ENCODE results near the gene DNM3.

DNM3 gene

GRCh38 chr1:172252958-172253357 lies 411.7 kb downstream of the DNM3 start:
- no peak for DNase-seq

GRCh38 chr1:172254521-172255222 lies 413.4 kb downstream of the DNM3 start:
- DNase-seq: peak; percentile 5

DNA sequence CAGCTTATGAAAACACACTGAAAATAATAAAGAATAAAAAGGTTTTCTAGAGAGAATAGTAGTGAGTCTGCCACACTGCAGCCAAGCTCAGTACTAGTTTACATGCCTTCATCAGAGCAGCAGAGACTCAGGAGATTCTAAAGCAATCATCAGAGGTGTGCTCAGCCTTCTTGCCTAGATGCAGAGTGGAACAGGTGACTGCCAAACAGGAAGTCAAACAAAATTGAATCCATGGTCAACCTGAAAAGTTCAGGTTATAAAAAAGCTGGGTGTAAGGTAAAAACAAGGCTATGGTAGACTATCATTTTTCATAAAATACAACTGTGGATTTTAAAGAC lies 413.9 kb downstream of the DNM3 start:
- DNase-seq: no peak

DNA sequence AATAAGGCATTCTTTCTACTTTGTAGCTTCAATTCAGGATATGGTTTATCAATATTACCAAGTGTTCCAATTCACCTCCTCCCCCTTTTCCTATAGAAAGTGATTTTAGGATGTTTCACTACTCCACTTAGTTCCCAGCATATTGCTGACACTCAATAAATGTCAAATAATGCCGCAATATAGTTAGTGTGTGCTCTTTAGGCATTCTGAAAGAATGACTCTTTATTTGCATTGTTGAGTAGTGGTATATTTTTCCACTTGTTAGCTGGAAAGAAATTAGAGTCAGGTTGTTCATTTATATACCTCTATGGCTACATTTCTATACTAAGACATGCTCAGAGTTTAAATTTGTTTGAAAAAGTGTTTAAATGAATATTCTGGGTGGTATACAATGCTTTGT lies 424.6 kb downstream of the DNM3 start:
- no peak for DNase-seq

GRCh38 chr1:172266528-172267174 lies 425.4 kb downstream of the DNM3 start:
- DNase-seq: no peak

- DNase-seq: no peak
Observed at GRCh38 chr1:172268237-172268636, 426.9 kb downstream of the DNM3 start.

DNA sequence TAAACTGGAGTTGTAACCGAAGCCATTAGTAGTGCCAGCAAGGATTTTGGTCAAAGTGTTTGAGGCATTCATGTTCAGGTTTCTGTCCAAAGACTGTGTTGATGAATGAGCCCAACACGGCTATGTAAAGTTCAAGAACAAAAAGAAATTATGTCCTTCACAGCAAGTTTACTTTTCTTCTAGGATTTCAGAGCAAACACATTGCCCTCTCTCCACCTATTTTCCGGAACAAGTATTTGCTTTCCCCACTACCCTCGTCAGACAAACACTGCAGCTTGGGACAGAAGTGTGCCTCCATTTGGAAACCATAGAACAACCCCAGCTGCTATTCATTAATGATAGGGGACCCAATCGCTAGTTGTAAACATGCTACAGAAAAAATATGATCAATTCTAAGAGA lies 427.8 kb downstream of the DNM3 start:
- DNase-seq: no peak

DNA sequence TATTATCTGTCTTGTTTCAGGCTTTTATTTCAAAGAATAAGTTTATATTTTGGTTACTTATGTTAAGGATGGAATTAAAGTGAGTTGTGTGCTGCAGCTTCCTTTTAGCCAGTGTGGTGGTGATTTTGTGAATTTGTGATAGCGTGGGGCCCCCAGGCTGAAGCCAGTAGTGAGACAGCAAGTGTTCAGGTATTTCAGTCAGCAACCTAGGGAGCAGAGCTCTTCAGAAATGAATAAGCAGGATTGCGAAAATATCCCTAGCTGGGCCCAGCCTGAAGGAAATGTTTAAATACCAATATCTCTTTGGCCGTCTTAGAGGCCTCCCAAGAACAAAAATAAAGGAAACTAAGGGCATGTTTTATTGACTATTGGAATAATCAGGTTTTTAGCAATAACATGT lies 428.3 kb downstream of the DNM3 start:
- no peak for DNase-seq

DNA sequence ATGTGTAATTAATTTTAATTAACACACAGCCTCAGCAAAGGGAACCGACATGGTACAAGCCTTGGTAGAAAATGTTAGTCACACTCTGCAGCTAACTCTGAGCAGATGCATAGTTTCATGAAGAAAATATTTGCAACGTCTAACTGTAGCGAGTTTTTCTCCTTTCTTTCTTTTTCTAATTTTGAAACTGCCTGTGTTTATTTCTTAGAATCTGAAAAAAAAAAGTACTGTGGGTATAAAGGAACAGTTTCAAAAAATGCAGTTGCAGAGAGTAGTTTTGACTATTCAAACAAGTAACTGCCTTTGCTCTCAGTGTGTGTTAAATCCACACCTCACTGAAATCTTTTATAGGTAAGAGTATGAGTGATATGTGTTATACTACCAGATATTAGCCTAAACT lies 429.3 kb downstream of the DNM3 start:
- no peak for DNase-seq

- no peak for DNase-seq
Observed at GRCh38 chr1:172272087-172272486, 430.8 kb downstream of the DNM3 start.

DNA sequence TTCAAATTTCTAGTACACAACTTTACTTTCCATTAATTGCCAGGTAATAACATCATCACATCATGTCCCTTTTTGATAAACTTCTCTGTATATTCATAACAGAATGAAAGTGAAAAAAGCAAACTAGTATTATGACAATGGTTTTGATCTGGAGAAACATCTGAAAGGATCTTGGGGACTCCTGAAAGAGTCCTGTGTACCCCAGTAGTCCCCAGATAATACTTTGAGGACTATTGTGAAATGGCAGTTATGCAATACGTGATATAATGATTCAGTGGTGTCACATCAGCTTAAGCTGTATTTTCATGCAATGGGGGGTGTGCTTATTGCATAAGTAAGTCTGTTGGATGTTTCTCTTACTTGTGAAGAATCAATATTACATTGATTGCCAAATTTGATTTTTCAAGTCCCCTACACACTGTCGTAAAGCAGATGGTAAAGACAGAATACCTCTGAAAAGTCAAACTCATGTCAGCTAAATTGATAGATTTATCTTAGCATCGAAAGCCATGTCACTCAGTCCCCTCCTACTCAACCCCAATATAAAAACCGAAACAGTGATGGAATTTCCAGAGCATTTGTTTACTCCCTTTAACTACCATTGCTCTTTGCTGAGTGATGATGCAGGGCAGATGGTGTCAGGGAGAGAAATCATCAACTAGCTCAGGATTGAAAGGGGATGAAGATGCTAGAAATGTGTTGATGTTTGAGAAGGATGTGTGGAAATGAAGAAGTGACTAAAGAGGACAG lies 432.5 kb downstream of the DNM3 start:
- peak; percentile 27 for DNase-seq

- DNase-seq: no peak
Observed at GRCh38 chr1:172275478-172275877, 434.2 kb downstream of the DNM3 start.

DNA sequence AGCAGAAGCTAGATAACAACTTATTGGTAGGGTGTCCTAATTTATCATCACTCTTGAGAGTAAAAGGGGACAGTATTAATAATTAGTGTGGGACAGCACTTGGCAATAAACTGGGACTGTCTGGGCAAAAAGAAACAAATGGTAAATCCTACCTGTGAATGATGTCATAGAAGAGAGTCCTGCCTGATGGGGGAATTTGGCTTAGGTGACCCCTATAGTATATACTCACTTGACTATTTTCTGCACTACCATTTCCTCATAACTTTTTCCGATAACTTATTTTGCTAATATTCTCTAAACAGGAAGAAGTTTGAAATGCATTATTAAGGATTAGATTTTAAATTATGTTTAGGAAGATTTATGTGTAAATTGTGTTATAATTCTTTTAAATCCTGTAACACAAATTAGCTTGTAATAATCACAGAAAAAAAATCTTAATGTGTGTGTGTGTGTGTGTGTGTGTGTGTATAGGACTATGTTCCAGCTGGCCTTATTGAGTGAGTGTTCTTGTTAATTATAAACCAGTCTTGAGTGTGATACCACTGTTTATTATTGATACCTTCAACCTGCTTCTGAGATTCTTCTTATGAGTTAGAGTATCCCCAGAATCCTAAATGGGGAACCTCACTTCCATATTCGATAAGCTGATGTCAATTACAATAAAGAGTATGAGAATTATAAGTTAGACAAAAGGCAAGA lies 435.0 kb downstream of the DNM3 start:
- DNase-seq: no peak

DNA sequence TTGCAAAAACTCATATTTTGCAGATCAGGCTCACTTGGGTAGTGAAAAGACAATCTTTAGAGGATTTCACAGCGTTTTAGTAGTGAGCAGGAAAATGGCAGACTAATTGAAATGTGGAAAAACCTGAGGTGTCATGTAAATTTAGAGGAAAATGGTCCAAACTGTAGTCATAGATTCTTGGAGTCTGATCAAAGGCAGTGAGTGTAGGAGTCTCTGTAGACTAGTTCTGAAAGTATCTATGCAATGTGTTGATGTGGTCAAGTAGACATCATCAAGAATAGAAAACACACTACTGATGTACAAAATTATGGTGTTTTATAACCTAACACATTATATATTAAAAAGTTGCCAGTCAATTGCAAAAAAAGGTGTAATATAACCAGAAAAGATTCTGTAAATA lies 436.0 kb downstream of the DNM3 start:
- no peak for DNase-seq

DNA sequence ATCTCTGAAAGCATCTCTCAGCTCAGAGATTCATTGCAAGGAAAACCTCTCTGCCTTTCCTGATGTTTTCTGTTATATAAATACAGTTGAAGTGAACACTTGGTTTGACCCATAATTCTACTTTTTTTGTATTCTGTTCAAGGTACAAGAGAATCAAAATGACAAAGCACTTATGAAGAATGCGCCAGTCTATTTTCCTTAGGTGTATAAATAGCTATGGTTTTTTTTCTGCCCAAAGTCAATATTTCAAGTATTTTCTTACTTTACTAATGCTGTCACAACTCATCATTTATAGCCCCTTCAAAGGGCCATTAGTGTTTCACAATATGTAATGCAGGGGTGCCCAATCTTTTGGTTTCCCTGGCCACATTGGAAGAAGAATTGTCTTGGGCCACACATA lies 436.7 kb downstream of the DNM3 start:
- no peak for DNase-seq

- no peak for DNase-seq
Observed at GRCh38 chr1:172278478-172278877, 437.2 kb downstream of the DNM3 start.

GRCh38 chr1:172279939-172280636 lies 438.8 kb downstream of the DNM3 start:
- no peak for DNase-seq

DNA sequence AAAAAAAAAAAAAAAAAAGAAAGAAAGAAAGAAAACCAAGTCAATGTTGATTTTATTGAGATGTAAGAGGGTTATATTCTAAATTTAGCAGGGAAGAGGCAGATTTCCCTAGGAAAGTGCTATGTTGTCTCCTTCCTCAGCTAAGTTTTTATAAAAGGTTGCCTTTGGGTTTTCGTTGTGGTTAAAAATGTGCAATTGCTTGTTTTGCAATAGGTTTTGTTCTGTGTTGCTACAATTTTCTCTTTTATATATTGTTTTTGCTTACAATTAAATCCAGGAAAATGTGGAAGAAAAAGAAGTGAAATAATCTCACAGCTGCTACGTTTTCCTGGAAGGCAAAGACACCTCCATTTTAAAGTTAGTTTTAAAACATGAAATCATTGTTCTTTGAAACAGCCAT lies 442.5 kb downstream of the DNM3 start:
- no peak for DNase-seq

DNA sequence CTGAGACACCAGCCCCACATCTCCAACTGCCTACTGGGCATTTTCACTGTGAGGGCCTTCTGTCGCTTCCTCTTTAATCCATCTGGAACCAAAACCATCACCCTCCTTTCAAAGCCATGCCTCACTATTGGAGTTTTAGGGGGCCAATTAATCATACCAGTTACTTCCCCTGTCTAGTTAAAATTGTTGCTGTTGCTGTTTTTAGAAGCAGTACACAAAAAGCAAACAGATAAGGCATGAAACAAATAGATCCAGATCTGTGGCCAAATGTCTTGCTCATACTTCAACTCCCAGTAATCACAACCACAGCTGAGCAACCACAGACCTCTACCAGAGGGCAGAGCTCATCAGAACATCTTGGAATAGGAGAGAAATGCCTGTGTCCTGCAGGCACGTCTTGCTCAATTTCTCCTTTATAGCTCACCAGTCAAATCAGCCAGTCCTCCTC lies 445.4 kb downstream of the DNM3 start:
- DNase-seq: peak; percentile 19

DNA sequence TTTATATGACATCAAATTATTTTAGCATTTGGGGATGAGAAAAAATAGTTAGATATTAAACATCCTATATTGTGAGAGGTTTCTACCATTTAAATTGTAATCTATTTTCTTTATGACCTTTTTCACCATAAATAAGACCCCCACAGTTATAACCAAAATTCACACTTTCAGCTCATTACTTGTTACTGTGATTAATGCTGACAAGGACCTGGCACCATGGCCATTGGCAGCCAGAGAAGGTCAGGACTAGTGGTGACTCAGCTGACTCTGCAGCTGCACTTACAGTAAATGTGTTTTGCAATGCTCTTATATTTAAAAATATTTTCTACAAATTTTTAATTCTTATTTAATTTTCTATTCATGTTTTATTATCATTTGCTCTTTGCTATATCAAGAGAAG lies 445.9 kb downstream of the DNM3 start:
- peak; percentile 63 for DNase-seq

- no peak for DNase-seq
Observed at GRCh38 chr1:172288581-172288980, 447.3 kb downstream of the DNM3 start.

DNA sequence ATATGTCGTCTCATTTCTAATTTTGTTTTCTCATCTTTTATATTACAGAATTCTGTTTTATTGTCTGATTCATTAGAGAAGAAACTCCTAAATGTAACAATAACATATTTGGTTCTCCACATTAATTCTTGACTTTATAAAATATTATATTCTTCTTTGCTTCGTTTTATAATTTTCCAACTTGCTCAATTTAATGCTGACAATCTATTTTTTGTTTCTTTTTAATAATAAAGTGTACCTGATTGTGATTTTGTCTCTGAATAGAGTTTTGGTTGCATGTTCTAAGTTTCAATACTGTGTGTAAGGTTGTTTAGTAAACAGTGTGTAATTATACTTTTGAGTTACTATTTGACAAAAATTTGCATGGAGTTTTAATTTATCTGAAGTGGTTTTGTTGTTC lies 448.1 kb downstream of the DNM3 start:
- no peak for DNase-seq

- DNase-seq: no peak
Observed at GRCh38 chr1:172292840-172293239, 451.5 kb downstream of the DNM3 start.
